Measurements from ENCODE around the gene ERC2.

DNA sequence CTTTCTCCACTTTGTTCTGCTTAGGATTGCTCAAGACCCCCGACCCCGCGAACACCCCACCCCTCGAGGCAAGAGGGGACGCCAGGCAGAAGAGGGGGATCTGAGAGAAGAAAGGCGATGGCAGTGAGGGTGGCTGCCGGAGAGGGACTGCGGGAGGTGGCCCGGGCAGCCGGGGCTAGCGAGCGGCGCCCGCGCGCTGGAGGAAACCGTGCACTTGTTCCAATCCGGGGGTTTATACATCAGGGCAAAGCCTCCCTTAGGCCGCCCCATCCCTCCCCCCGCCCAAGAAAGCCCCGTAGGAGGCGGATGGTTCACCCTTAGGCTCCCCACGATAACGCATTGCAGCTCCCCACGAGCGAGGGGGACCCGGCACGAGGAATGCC lies 475 bp downstream of the ERC2 start:
- TF ChIP-seq POLR2AphosphoS5 (IDR thresholded peaks at IDR 0.05) (no peak), POLR2A (IDR thresholded peaks at IDR 0.05) (no peak), EP300 (IDR thresholded peaks at IDR 0.05) (no peak)
- TF ChIP-seq, protein P1, sequence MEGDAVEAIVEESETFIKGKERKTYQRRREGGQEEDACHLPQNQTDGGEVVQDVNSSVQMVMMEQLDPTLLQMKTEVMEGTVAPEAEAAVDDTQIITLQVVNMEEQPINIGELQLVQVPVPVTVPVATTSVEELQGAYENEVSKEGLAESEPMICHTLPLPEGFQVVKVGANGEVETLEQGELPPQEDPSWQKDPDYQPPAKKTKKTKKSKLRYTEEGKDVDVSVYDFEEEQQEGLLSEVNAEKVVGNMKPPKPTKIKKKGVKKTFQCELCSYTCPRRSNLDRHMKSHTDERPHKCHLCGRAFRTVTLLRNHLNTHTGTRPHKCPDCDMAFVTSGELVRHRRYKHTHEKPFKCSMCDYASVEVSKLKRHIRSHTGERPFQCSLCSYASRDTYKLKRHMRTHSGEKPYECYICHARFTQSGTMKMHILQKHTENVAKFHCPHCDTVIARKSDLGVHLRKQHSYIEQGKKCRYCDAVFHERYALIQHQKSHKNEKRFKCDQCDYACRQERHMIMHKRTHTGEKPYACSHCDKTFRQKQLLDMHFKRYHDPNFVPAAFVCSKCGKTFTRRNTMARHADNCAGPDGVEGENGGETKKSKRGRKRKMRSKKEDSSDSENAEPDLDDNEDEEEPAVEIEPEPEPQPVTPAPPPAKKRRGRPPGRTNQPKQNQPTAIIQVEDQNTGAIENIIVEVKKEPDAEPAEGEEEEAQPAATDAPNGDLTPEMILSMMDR (IDR thresholded peaks at IDR 0.05): no peak
